ENCODE measurements around the gene CAB39L. TPM values are rescaled to one million over a fixed set of nuclear protein-coding genes. Genes with fewer than 3 reads are reported as not detected.

Gene CAB39L
- total and polyA plus RNA-seq, 10 donors: 1.6 to 7.5 (median 5.9) TPM

DNA sequence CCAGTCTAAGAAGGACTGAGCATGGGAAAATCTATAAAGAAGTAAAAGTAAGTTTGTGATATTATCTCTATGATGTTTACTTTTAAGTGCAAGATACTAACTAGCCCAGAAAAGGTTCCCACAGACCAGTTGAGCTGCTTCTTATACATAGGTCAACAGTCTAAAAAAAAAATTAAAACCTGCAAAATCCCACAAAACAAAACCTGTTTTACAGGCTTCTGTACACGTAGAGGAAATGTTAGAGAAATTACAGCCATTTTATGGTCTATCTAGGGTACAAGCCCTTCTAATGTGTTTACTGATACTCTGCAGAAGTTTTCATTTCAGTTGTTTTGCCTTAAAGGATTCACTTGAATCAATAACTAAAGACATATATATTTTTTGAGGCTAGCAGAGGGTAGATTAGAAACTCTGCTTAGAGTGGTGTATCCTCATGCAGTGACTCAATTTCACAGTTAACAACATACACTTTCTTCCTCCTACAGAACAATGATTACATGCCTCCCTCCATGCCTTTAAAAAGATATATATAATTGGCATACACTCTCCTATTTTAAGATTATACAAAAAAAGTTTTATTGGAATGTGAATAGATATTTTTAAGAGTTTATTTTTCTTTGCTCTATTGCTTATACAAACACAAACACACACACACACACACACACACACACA is 43.9 kb downstream of the CAB39L start:
- TF ChIP-seq POLR2AphosphoS5 (IDR thresholded peaks at IDR 0.05): no peak
- TF ChIP-seq POLR2A (IDR thresholded peaks at IDR 0.05): no peak
- TF ChIP-seq, protein P1, sequence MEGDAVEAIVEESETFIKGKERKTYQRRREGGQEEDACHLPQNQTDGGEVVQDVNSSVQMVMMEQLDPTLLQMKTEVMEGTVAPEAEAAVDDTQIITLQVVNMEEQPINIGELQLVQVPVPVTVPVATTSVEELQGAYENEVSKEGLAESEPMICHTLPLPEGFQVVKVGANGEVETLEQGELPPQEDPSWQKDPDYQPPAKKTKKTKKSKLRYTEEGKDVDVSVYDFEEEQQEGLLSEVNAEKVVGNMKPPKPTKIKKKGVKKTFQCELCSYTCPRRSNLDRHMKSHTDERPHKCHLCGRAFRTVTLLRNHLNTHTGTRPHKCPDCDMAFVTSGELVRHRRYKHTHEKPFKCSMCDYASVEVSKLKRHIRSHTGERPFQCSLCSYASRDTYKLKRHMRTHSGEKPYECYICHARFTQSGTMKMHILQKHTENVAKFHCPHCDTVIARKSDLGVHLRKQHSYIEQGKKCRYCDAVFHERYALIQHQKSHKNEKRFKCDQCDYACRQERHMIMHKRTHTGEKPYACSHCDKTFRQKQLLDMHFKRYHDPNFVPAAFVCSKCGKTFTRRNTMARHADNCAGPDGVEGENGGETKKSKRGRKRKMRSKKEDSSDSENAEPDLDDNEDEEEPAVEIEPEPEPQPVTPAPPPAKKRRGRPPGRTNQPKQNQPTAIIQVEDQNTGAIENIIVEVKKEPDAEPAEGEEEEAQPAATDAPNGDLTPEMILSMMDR (IDR thresholded peaks at IDR 0.05 in 8 of 11, conservative IDR thresholded peaks at IDR 0.05 in 3 of 11): no peak
- 77 to 89% (median 88%) methylated on average over 1 of the region's 1 CpG for WGBS, 5 donors
- H3K4me3 ChIP-seq: peak overlapping the region in 1 of 8 donors; percentile 10

DNA sequence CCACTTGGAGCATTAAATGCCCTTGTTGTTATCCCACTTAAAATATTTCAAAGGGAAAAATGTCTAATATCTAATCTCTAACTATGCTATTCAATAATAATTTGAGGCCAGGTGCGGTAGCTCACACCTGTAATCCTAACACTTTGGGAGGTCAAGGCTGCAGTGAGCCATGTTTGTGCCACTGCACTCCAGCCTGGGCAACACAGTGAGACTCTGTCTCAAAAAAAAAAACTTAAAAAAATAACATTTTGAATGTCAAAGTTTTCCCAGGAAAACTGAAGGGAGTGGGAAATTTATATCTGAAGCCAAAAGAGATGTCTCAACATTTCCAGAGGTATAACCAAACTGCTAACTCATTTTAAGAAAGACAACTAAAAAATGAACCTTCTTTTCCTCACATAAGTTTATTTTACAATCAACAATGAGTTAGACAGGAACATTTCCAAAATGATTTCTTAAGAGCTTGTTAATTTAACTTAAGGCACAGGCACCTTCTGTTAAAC is 47.9 kb downstream of the CAB39L start:
- no peaks in the 10 kb centered on the region for H3K9me3 ChIP-seq
- H3K36me3 ChIP-seq: no peaks in the 10 kb centered on the region
- H3K27me3 ChIP-seq (replicated peaks in 1 of 7): no peaks in the 10 kb centered on the region
- intact Hi-C loops (cut with DNase I; ENCODE audit: low total_unique reads): no loop called here
- TF ChIP-seq POLR2A (IDR thresholded peaks at IDR 0.05) (no peak), POLR2AphosphoS5 (IDR thresholded peaks at IDR 0.05) (no peak)
- TF ChIP-seq, protein P1 (IDR thresholded peaks at IDR 0.05 in 8 of 11, conservative IDR thresholded peaks at IDR 0.05 in 3 of 11): no peak
- no peak for DNase-seq
- 88 to 100% (median 100%) methylated on average over 1 of the region's 1 CpG for WGBS, 5 donors
- no peak overlapping the region for H3K4me3 ChIP-seq
- H3K4me1 ChIP-seq: no peaks in the 10 kb centered on the region
- no peak overlapping the region for H3K27ac ChIP-seq

More for the DNA sequence above, 43.9 kb downstream of the CAB39L start:
- DNase-seq: no peak
- intact Hi-C loops (cut with DNase I; ENCODE audit: low total_unique reads): no loop called here
- no peaks in the 10 kb centered on the region for H3K27me3 ChIP-seq (replicated peaks in 1 of 7)
- H3K27ac ChIP-seq: no peak overlapping the region
- H3K36me3 ChIP-seq: peaks cover 0 to 5% (median 0%) of the 10 kb centered on the region in 6 donors
- peaks cover 1 to 17% (median 14%) of the 10 kb centered on the region in 8 donors for H3K9me3 ChIP-seq
- H3K4me1 ChIP-seq: peaks cover 0 to 8% (median 0%) of the 10 kb centered on the region in 6 donors

DNA sequence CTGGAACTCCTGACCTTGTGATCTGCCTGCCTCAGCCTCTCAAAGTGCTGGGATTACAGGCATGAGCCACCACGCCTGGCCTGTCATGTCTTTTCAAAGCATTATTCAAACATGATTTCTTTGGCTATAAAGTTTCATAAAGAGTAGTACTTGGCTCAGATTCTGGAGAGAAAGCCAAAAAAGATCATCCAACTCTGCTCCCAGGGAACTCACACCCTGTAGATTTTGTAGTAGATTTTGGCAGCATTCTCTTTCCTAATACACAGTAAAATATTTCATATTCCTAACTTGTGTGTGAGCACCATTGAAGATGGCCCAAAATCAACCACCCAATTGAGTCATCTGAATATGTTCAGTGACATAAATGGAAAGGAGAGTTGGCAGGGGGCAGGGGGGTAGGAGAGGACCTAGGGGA is 48.4 kb downstream of the CAB39L start:
- Histone ChIP-seq H3K36me3 (no peaks in the 10 kb centered on the region), H3K27me3 (replicated peaks in 1 of 7) (no peaks in the 10 kb centered on the region), H3K4me3 (no peak overlapping the region), H3K27ac (no peak overlapping the region), H3K9me3 (no peaks in the 10 kb centered on the region), H3K4me1 (no peaks in the 10 kb centered on the region)
- TF ChIP-seq POLR2AphosphoS5 (IDR thresholded peaks at IDR 0.05): no peak
- no peak for TF ChIP-seq POLR2A (IDR thresholded peaks at IDR 0.05)
- TF ChIP-seq, protein P1 (IDR thresholded peaks at IDR 0.05 in 8 of 11, conservative IDR thresholded peaks at IDR 0.05 in 3 of 11): no peak
- DNase-seq: no peak
- 67 to 93% (median 88%) methylated on average over 1 of the region's 1 CpG for WGBS, 5 donors
- intact Hi-C loops (cut with DNase I; ENCODE audit: low total_unique reads): no loop called here

DNA sequence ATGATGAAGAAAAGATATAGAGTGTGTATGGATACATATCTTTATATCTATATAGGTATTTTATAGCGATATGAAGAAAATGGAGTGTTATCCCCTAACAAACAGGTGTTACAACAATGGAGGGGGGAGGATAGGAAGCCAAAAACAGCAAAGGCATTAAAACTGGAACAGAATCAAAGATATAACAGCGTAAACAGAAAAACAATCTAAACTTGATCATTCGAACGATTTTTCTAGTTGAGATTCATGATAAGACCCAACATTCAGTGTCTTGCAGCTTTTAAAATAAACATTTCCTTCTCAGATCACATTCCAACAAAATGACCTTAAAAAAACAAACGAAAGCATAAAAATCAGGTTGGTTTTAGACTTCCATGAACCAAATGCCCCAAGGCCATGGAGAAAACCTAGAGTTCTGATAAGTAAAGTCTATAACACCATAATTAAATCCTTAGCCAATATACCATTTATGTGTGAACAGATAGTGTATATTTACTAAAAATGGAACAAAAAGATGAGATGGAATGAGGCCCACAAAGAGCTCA is 55.7 kb downstream of the CAB39L start:
- H3K4me3 ChIP-seq: no peak overlapping the region

More for the DNA sequence above, 55.7 kb downstream of the CAB39L start:
- DNase-seq: no peak
- Histone ChIP-seq H3K27me3 (replicated peaks in 1 of 7) (no peaks in the 10 kb centered on the region), H3K27ac (no peak overlapping the region), H3K36me3 (no peaks in the 10 kb centered on the region), H3K4me1 (no peaks in the 10 kb centered on the region), H3K9me3 (peaks cover 0 to 4% (median 0%) of the 10 kb centered on the region in 8 donors)
- intact Hi-C loops (cut with DNase I; ENCODE audit: low total_unique reads): no loop called here
- WGBS, 5 donors: 58 to 80% (median 72%) methylated on average over 5 of the region's 5 CpGs
- TF ChIP-seq, protein P1 (IDR thresholded peaks at IDR 0.05 in 8 of 11, conservative IDR thresholded peaks at IDR 0.05 in 3 of 11): no peak
- no peak for TF ChIP-seq POLR2A (IDR thresholded peaks at IDR 0.05)
- TF ChIP-seq POLR2AphosphoS5 (IDR thresholded peaks at IDR 0.05): no peak
